SK-N-SH (cell line): ENCODE measurements around the gene CILP.

Experiments
- CHD2 ChIP-seq: fragments of 150-350 bp; IDR thresholded peaks from 2 replicates; pipeline ENCODE4 v1.6.1; 2018; ENCODE audit warnings: low read length; ENCODE audit not compliant: partially characterized antibody
- CTCF ChIP-seq: fragments of 200-600 bp; sonication (generic); IDR thresholded peaks from 2 replicates; pipeline ENCODE4 v1.6.1; 2017; ENCODE audit warnings: antibody characterized with exemption, mild to moderate bottlenecking, moderate library complexity
- EZH2phosphoT487 ChIP-seq: fragments of 200-600 bp; sonication (generic); IDR thresholded peaks from 2 replicates; pipeline ENCODE4 v1.6.1; 2017; ENCODE audit warnings: low read depth, mixed run types, mild to moderate bottlenecking, antibody characterized with exemption, moderate library complexity, borderline replicate concordance
- FOXJ3 ChIP-seq: sonication (generic); formaldehyde crosslinking; IDR thresholded peaks from 2 replicates; pipeline ENCODE4 v1.5.1; 2020; ENCODE audit warnings: mild to moderate bottlenecking, missing genetic modification reagents
- RAD21 ChIP-seq: IDR thresholded peaks from 2 replicates; pipeline ENCODE4 v1.6.1; 2012; ENCODE audit warnings: mild to moderate bottlenecking, low read length
- REST ChIP-seq: IDR thresholded peaks from 2 replicates; pipeline ENCODE4 v1.6.1; 2012; ENCODE audit warnings: mild to moderate bottlenecking, low read depth, low read length, moderate library complexity
- TEAD4 ChIP-seq: IDR thresholded peaks from 2 replicates; pipeline ENCODE4 v1.4.0; 2012; ENCODE audit warnings: mild to moderate bottlenecking, borderline replicate concordance; ENCODE audit not compliant: insufficient read depth
- USF2 ChIP-seq: fragments of 150-350 bp; IDR thresholded peaks from 2 replicates; pipeline ENCODE4 v1.6.1; 2017; ENCODE audit warnings: antibody characterized with exemption, low read length, low read depth, borderline replicate concordance
- YY1 ChIP-seq: IDR thresholded peaks from 2 replicates; pipeline ENCODE4 v1.4.0; 2012; ENCODE audit warnings: low read depth, mild to moderate bottlenecking

GRCh38 chr15:65258375-65259262, 47.3 kb upstream of the CILP start:
- no peak for TF ChIP-seq CTCF
- no peak for TF ChIP-seq CHD2
- no peak for TF ChIP-seq REST
- TF ChIP-seq RAD21 = no peak
- TF ChIP-seq USF2 = no peak
- TF ChIP-seq EZH2phosphoT487 = no peak
- no peak for TF ChIP-seq YY1
- no peak for TF ChIP-seq TEAD4
- no peak for TF ChIP-seq FOXJ3 (CRISPR knock-in tag)
